T-helper 1 cell treated with Interleukin-12 subunit alpha and Interleukin-12 subunit beta and Interleukin-4 antibody, amounts not matched to agents 30 μg/mL and 1 μg/mL, for 36 hours (primary cell): ENCODE measurements around the gene PON2.

Experiments
- H3K27ac Mint-ChIP-seq: one replicate; pipeline ENCODE4 v1.8.0; 2021; ENCODE audit warnings: mild to moderate bottlenecking, mixed read lengths
- H3K27me3 Mint-ChIP-seq: one replicate; pipeline ENCODE4 v1.8.0; 2021; ENCODE audit warnings: low read depth, mixed read lengths
- H3K36me3 Mint-ChIP-seq: one replicate; pipeline ENCODE4 v1.8.0; 2021; ENCODE audit warnings: low read depth, mixed read lengths
- H3K4me1 Mint-ChIP-seq: one replicate; pipeline ENCODE4 v1.8.0; 2021; ENCODE audit warnings: low read depth, mixed read lengths
- H3K4me3 Mint-ChIP-seq: one replicate; pipeline ENCODE4 v1.8.0; 2021; ENCODE audit warnings: mild to moderate bottlenecking, moderate library complexity, mixed read lengths
- H3K9me3 Mint-ChIP-seq: one replicate; pipeline ENCODE4 v1.8.0; 2021; ENCODE audit warnings: mixed read lengths

The PON2 gene

DNA sequence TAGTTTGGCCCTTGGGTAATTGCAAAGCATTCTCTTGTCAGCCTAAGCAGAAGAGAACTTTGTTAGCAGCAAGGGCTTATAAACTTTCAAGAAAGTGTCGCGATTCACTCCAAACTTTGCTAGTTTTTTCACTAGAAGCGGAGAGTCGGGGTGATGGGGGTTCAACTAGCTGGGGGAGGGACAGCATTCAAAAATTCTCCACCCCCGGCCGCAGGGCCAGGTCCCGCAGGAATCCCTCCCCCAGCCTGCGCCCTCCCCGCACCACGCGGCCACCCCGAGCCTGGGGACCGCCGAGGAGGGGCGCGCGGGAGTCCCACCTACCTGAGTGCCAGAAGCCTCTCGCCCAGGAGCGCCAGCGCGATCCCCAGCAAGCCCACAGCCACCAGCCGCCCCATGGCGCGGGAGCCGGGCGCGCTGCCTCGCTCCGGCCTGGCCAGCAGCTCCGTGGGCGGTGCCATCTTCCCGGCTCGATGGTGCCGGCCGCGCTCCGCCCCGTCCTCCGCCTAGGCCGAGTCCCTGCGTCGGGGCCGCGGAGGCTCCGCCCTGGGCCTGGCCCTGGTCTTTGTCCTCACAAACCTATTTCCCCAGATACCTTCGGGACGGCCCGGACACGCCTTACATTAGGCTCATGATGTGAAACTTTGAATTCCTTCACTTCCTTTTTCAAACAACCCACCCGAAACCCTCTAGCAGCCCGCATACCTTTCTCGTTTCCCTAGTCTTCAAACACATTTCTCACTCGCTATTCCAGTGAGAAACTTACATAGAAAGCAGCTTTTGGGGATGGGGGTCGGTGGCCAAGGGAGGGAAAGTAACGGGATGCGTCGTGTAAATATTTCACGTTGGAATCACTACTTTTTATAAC lies at the start of gene PON2:
PON2 (minus strand) TSS at position 472 of the 865 bp plus-strand sequence; CDS start at position 395, 77 bp downstream.
- Mint-ChIP-seq H3K4me1 (peaks cover 8% of the 10 kb centered on the region), H3K27ac (peak within 1 kb of the TSS; percentile 49), H3K36me3 (peaks cover 2% of the 10 kb centered on the region), H3K27me3 (peaks cover 13% of the 10 kb centered on the region), H3K9me3 (no peaks in the 10 kb centered on the region), H3K4me3 (peak within 1 kb of the TSS; percentile 82)

DNA sequence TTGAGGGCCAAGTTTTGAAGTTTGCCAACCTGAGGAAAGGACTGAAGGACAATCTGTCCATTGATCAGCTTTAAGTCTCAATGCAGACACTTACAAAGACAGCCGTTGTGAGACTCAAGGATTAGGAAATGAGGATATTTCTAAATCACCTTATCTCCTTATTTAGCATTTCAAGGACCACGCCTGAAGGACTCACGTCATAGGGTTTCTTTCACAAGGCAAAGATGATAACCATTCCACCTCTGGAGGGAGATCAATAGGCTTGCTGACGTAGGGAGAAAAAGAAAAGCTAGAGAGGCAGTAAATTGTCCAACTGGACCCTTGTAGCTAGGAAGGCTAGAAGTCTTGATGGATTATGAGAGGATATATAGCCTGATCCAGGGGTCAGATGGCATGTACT lies 47.6 kb upstream of the PON2 start:
- no peaks in the 10 kb centered on the region for H3K4me1 Mint-ChIP-seq
- H3K27ac Mint-ChIP-seq: no peak overlapping the region
- no peaks in the 10 kb centered on the region for H3K36me3 Mint-ChIP-seq
- H3K27me3 Mint-ChIP-seq: peaks cover 16% of the 10 kb centered on the region
- no peak overlapping the region for H3K4me3 Mint-ChIP-seq
- H3K9me3 Mint-ChIP-seq: no peaks in the 10 kb centered on the region

DNA sequence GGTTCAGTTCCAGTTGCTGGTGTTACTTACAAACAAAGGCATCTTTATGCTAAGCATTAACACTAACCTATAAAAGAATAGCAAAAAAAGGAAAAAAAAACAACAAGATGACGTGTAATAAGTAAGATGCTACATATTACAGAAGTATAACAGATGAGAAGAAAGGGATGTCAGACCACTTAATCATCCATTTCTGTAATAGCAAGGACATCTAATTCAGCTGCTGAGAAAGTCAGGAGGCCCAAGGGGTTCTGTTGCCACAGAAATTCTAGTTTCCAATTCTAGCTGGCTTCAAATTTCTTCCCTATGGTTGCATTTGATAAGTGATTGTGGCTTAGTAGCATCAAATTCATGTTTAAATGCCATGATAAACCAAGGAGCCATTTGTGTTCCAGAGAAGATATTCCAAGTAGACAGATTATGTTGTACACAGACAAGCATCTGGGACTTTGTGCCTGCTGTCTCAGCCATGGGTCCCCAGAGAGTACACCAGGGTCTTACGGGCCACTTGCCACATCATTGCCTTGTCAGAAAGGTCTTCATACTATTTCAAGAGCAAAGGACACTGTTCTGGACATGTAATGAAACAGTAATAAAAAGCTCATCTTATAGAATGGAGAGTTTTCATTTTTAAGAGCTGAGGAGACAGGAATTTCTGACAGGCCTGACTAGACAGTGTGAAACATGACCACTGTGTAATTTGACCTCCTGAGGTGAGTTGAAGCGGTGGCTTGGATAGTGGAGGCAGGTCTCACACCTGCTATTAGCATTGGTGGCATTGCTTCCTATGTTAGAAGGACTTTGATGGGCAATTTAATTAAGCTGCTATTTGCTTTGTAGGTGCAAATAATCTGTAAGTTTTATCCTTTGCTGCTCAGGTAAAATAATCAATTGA lies 46.7 kb upstream of the PON2 start:
- Mint-ChIP-seq H3K4me1 (no peaks in the 10 kb centered on the region), H3K36me3 (no peaks in the 10 kb centered on the region), H3K4me3 (no peak overlapping the region), H3K9me3 (no peaks in the 10 kb centered on the region), H3K27me3 (peaks cover 16% of the 10 kb centered on the region), H3K27ac (no peak overlapping the region)

DNA sequence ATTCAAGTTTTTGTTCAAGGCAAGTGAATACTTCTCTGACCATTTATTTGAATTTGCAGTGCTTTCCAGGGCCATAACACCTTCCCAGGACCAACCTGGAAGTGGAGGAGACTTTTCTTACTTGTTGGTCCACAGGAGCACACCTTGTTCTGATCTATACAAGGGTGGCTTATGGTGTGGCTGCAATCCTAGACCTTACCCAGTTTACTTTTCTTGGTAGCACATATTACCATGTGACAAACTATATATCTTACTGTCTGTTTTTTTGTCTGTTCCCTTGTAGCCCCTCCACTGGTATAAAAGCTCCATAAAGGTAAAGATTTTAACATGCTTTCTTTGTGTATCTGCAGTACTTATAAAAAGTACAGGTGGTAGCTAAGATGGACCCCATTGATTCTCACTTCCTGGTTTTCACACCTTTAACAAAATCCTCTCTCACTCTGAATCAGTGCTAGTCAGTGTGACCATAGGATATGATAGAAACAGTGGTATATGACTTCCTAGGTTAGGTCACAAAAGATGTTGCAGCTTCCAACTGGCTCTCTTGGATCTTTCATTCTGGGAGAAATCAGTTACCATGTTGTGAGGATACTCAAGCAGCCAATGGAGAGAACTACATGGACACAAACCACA lies 45.3 kb upstream of the PON2 start:
- no peak overlapping the region for H3K4me3 Mint-ChIP-seq
- H3K27ac Mint-ChIP-seq: no peak overlapping the region
- H3K36me3 Mint-ChIP-seq: no peaks in the 10 kb centered on the region
- no peaks in the 10 kb centered on the region for H3K9me3 Mint-ChIP-seq
- no peaks in the 10 kb centered on the region for H3K4me1 Mint-ChIP-seq
- H3K27me3 Mint-ChIP-seq: peaks cover 6% of the 10 kb centered on the region

DNA sequence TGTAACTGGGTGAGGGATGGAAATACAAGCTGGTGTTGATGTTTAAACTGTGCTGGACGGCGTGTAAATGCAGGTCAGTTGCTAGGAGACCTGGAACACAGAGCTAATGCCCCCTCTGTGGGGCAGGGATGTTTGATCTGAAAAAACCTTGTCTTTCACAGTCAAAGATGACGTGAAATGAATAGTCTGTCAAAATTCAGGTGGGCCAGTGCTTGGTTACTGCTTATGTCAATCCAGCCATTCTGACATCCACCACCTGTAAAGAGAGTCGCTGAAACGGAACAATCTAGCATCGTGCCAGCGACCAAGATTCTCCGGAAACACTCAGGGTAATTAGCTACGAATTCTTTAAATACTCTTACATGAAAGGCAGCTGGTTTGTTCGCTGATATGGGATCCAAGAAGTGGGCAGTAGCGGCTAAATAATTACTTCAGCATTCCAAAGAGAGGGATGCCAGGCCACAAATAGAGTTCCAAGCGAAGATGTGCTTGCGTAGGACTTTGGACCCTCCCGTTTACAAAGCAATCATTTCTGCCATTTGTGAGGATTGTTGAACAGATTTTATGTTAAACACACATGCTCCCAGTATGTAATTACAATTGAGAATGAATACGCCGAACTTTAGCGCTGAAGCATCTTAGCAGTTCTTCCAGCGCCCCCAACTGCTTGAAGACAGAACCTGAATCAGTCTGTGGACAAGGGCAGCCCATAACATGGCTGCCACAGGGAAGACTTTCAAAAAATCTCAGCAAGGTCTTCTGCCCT lies 43.6 kb upstream of the PON2 start:
- Mint-ChIP-seq H3K27ac (no peak overlapping the region), H3K9me3 (no peaks in the 10 kb centered on the region), H3K4me1 (no peaks in the 10 kb centered on the region), H3K4me3 (no peak overlapping the region), H3K27me3 (peaks cover 6% of the 10 kb centered on the region), H3K36me3 (no peaks in the 10 kb centered on the region)

DNA sequence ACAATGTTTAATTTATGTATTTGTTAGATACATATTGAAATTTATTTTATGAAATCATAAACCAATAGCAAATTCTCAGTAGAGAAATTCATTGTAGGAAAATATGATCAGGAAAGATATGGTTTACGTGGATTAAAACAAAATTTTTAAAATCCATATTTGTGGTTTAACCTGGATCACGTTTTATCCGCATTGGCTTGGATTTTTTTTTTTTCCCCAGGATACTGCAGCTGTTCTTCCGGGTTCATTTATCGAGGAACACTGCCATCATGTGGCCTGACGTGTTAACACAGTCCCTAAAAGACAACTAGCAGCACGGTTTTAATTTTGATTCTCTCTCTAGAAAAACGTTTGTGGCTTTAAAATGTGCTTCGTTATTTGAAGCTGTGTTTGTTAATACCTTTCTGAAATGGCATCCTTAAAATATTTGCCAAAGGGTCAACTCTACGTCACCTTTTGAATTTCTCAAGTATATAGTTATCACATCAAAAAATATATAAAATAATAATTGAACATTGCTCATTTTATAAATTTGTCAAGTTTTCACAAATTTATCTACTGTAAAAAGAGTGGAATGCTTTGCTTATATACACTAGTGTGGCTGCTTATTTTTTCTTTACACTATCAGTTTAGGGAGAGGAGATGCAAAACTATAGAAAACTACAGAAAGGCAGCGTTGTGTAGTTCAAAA lies 42.2 kb upstream of the PON2 start:
- H3K27me3 Mint-ChIP-seq: peaks cover 6% of the 10 kb centered on the region
- no peak overlapping the region for H3K4me3 Mint-ChIP-seq
- H3K9me3 Mint-ChIP-seq: no peaks in the 10 kb centered on the region
- H3K4me1 Mint-ChIP-seq: no peaks in the 10 kb centered on the region
- no peak overlapping the region for H3K27ac Mint-ChIP-seq
- H3K36me3 Mint-ChIP-seq: no peaks in the 10 kb centered on the region

DNA sequence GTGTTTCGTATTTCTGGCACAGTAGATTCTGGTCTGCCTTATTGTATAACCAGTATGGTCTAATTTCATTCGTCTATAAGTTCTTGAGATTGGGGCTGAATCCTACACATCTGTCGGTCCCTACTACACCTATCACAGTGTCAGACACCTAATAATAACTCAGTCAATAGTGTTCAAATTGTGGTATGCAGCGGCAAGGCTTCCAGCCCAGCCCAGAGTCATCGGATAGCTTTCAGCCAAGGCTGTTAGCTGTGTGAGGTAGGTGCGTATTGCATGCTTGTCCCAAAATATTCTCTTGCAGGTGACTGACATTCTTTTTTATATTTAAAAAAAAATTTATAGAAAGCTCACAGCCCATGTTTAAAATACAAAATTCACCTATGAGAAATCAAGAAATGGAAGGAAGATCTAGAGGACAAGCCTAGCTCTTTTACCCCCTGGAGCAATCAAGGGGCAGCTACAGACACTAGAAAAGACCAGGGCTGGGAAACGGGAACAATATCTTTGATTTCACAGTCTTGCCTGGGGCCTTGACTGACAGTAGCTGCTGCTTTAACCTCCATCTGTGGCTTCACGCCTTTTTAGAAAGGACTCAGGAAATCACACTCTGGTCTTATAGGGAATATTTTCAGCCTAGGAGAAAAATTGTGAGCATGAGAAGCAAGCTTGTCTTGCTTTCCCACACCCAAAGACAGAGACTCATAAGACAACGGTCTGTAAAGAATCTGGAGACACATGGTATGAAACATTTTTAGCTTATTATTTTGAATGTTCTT lies 41.4 kb upstream of the PON2 start:
- no peaks in the 10 kb centered on the region for H3K36me3 Mint-ChIP-seq
- H3K4me3 Mint-ChIP-seq: no peak overlapping the region
- H3K27ac Mint-ChIP-seq: no peak overlapping the region
- H3K27me3 Mint-ChIP-seq: peaks cover 6% of the 10 kb centered on the region
- no peaks in the 10 kb centered on the region for H3K9me3 Mint-ChIP-seq
- no peaks in the 10 kb centered on the region for H3K4me1 Mint-ChIP-seq

DNA sequence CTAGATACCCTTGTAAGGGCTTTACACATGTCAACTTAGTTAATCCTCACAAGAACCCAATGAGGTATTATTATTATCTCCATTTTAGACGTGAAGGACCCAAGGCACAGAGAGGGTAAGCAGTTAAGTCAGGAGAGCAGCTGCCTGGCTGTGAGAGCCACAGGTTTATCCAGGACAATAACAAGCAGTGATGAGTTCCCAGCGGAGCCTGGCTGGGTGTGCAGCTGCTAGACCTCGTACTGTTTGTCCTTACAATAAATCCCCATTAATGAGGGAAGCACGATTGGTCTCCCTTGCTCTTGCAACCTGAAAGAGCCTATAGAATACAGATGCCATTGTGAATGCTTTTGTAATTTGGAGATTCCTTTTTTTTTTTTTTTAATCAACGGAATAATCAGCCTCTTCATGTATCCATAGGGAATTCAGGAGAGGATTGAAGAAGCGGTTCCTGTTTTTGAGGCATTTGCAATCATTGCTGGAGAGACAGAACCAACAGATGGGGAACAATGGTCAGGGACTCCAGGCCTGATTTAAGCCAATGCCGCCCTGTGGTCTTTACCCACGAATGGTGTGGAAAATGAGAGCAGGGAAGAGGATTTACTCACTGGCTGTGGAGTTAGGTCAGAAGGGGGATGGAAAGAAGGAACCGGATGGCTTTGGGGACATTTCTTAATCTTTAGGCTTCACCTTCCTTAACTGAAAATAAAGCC lies 38.6 kb upstream of the PON2 start:
- no peak overlapping the region for H3K4me3 Mint-ChIP-seq
- no peak overlapping the region for H3K27ac Mint-ChIP-seq
- H3K36me3 Mint-ChIP-seq: no peaks in the 10 kb centered on the region
- peaks cover 6% of the 10 kb centered on the region for H3K27me3 Mint-ChIP-seq
- H3K4me1 Mint-ChIP-seq: peaks cover 5% of the 10 kb centered on the region
- H3K9me3 Mint-ChIP-seq: no peaks in the 10 kb centered on the region

DNA sequence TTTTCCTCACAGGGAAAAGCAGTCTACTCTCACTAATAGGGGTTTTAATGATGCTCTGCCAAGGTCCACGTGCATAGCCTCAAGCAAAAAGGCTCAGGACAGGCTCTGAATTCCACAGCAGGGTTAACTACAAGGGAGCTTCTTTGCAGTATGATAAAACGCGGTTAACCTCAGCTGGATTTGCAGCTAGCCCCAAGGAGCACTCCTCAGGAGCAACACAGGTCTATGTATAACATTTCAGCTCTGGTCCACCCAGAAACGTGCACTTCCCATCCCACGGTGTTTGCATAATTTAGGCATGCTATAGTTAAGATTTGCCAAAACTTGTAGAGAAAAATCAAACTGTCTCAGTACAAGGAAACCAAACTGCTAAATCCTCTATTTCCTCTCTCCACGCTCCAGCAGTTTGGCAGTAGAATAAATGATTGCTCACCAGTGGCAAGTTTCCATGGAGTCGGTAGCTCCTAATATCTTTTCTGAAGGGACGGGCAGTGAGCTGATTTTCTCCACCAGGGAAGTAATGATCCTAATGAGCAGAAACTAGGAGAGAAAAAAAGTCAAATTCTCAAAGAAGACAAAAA lies 37.8 kb upstream of the PON2 start:
- no peaks in the 10 kb centered on the region for H3K9me3 Mint-ChIP-seq
- H3K27me3 Mint-ChIP-seq: peaks cover under 1% of the 10 kb centered on the region
- no peak overlapping the region for H3K4me3 Mint-ChIP-seq
- no peaks in the 10 kb centered on the region for H3K36me3 Mint-ChIP-seq
- H3K27ac Mint-ChIP-seq: no peak overlapping the region
- peaks cover 5% of the 10 kb centered on the region for H3K4me1 Mint-ChIP-seq

DNA sequence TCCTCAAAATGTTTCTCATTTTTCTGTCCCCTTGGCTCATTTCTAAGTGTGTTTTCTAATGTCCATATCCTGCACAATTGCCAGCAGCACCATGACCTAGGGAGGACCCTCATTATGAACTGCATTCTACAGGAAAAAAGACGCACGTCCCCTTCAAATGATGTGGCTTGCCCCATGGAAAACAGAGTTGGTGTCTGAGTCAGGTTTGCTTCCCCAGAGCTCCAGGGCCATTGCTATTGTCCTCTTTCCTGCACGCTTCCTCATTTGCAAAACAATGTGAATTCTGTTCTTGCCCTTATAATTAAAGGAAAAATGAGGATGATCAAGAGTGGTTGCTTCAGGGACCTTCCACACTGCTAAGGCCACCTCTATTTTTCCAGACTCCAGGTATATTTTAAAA lies 36.2 kb upstream of the PON2 start:
- H3K9me3 Mint-ChIP-seq: no peaks in the 10 kb centered on the region
- no peaks in the 10 kb centered on the region for H3K36me3 Mint-ChIP-seq
- no peak overlapping the region for H3K4me3 Mint-ChIP-seq
- H3K4me1 Mint-ChIP-seq: peaks cover 5% of the 10 kb centered on the region
- H3K27ac Mint-ChIP-seq: no peak overlapping the region
- peaks cover 2% of the 10 kb centered on the region for H3K27me3 Mint-ChIP-seq

DNA sequence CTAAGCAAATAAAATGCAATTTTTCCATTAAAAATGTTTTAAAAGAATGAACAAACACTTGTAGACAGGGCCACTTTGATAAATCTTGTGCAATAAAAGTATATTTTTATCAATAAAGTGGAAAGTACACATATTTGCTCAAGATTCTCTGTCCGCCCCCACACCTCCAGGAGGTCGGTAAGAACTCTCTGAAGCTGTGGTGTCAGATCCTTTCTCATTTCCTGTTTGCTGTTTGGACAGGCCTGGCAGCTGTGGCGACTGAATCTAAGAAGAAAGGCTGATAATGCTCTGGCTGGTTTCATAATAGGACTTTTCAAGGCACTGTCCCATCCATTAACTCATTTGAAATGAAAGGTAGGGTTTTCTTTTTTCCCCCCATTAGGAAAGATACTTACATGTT lies 35.6 kb upstream of the PON2 start:
- H3K4me1 Mint-ChIP-seq: peaks cover 5% of the 10 kb centered on the region
- H3K36me3 Mint-ChIP-seq: no peaks in the 10 kb centered on the region
- no peaks in the 10 kb centered on the region for H3K9me3 Mint-ChIP-seq
- H3K27me3 Mint-ChIP-seq: peaks cover 4% of the 10 kb centered on the region
- H3K27ac Mint-ChIP-seq: no peak overlapping the region
- H3K4me3 Mint-ChIP-seq: no peak overlapping the region

DNA sequence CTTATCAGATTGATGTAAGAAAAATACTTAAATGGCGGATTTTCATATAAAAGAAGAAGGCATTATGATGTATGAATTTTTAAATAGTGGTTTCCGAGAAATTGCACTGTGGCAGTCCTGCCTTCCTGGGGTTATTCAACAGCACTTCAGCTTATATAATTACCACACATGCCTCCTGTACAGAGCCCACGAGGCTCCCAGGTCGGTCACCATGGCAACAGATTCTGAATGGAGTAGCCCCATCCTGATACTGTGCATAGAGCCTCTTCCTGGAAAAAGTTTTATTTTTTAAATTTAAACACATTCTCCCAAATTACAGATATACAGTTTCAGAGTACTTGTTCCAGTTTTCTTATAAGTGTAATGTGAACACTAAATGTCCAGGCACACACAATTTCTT lies 35.0 kb upstream of the PON2 start:
- no peak overlapping the region for H3K27ac Mint-ChIP-seq

More for the DNA sequence above, 35.0 kb upstream of the PON2 start:
- Mint-ChIP-seq H3K4me1 (peaks cover 5% of the 10 kb centered on the region), H3K36me3 (no peaks in the 10 kb centered on the region), H3K4me3 (no peak overlapping the region), H3K9me3 (no peaks in the 10 kb centered on the region), H3K27me3 (peaks cover 4% of the 10 kb centered on the region)
